ENCODE results near the gene PXYLP1.

PXYLP1 gene

DNA sequence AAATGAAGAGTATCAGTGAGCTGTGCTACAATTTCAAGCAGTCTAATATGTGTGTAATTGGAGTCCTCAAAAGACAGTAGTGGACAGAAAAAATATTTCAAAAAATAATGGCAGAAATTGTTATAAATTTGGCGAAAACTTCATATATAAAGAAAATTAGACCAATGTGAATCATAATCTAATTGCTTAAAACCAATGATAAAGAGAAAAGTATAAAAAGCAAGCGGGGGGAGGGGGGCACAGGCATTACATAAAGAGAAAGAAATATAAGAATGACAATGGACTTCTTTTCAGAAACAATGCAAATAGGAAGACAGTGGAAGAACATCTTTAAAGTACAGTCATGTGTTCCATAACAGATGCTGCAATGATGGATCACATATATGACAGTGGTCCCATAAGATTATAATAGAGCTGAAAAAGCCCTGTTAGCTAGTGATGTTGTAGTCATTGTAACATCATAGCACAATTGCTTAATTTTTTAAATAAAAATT, 7.9 kb upstream of the PXYLP1 start:
- 0 out of 2 replicates have a peak, but pooled peaks cover 5% of the 10 kb centered on the region for H3K27me3 ChIP-seq (ENCODE audit: control insufficient read depth, low read length)
- H4K20me1 ChIP-seq (ENCODE audit: control insufficient read depth, insufficient read depth, low read depth, low read length) = no peaks in the 10 kb centered on the region
- H3K4me1 ChIP-seq (ENCODE audit: control insufficient read depth, low read length) = no peaks in the 10 kb centered on the region

GRCh38 chr3:141225939-141226338, 5.7 kb upstream of the PXYLP1 start:
- H3K27ac ChIP-seq (ENCODE audit: low read depth, low read length) = no peak overlapping the region
- no peaks in the 10 kb centered on the region for H3K79me2 ChIP-seq (ENCODE audit: control insufficient read depth, low read length)
- H3K36me3 ChIP-seq (ENCODE audit: control insufficient read depth, low read length) = no peaks in the 10 kb centered on the region
- H3K9me3 ChIP-seq (ENCODE audit: control insufficient read depth, insufficient read depth, low read length) = peaks cover 7% of the 10 kb centered on the region; the same call in 1 of the 2 replicates
- no peaks in the 10 kb centered on the region for H4K20me1 ChIP-seq (ENCODE audit: control insufficient read depth, insufficient read depth, low read depth, low read length)
- no peaks in the 10 kb centered on the region for H3K9me2 ChIP-seq (replicated peaks; ENCODE audit: control insufficient read depth, low read length)
- H3K4me3 ChIP-seq (ENCODE audit: low read length) = no peak overlapping the region
- H3K4me2 ChIP-seq (ENCODE audit: low read length) = no peak overlapping the region
- H3K4me1 ChIP-seq (ENCODE audit: control insufficient read depth, low read length) = peaks cover 7% of the 10 kb centered on the region
- no peak for TF ChIP-seq EZH2phosphoT487 (IDR thresholded peaks at IDR 0.05; ENCODE audit: borderline replicate concordance, low read length)
- TF ChIP-seq CTCF (IDR thresholded peaks at IDR 0.05; ENCODE audit: low read depth, low read length, poor library complexity, severe bottlenecking) = no peak
- H3F3A ChIP-seq (ENCODE audit: control insufficient read depth, insufficient read depth) = no peaks in the 10 kb centered on the region
- no peaks in the 10 kb centered on the region for H3K27me3 ChIP-seq (ENCODE audit: control insufficient read depth, low read length)

More for the DNA sequence above, 7.9 kb upstream of the PXYLP1 start:
- no peaks in the 10 kb centered on the region for H3F3A ChIP-seq (ENCODE audit: control insufficient read depth, insufficient read depth)
- TF ChIP-seq CTCF (IDR thresholded peaks at IDR 0.05; ENCODE audit: low read depth, low read length, poor library complexity, severe bottlenecking) = no peak
- TF ChIP-seq EZH2phosphoT487 (IDR thresholded peaks at IDR 0.05; ENCODE audit: borderline replicate concordance, low read length) = no peak
- no peak overlapping the region for H3K4me2 ChIP-seq (ENCODE audit: low read length)
- peaks cover 7% of the 10 kb centered on the region; the same call in 1 of the 2 replicates for H3K9me3 ChIP-seq (ENCODE audit: control insufficient read depth, insufficient read depth, low read length)
- no peak overlapping the region for H3K27ac ChIP-seq (ENCODE audit: low read depth, low read length)
- no peaks in the 10 kb centered on the region for H3K79me2 ChIP-seq (ENCODE audit: control insufficient read depth, low read length)
- H3K4me3 ChIP-seq (ENCODE audit: low read length) = no peak overlapping the region
- no peaks in the 10 kb centered on the region for H3K9me2 ChIP-seq (replicated peaks; ENCODE audit: control insufficient read depth, low read length)
- no peaks in the 10 kb centered on the region for H3K36me3 ChIP-seq (ENCODE audit: control insufficient read depth, low read length)

GRCh38 chr3:141227216-141227615, 4.4 kb upstream of the PXYLP1 start:
- no peak overlapping the region for H3K27ac ChIP-seq (ENCODE audit: low read depth, low read length)
- H3K4me1 ChIP-seq (ENCODE audit: control insufficient read depth, low read length) = peaks cover 9% of the 10 kb centered on the region
- H3K9me2 ChIP-seq (replicated peaks; ENCODE audit: control insufficient read depth, low read length) = no peaks in the 10 kb centered on the region

More at GRCh38 chr3:141227216-141227615, 4.4 kb upstream of the PXYLP1 start:
- no peak overlapping the region for H3K4me3 ChIP-seq (ENCODE audit: low read length)
- TF ChIP-seq EZH2phosphoT487 (IDR thresholded peaks at IDR 0.05; ENCODE audit: borderline replicate concordance, low read length) (no peak), CTCF (IDR thresholded peaks at IDR 0.05; ENCODE audit: low read depth, low read length, poor library complexity, severe bottlenecking) (no peak)
- H3K4me2 ChIP-seq (ENCODE audit: low read length) = no peak overlapping the region
- no peaks in the 10 kb centered on the region for H3K36me3 ChIP-seq (ENCODE audit: control insufficient read depth, low read length)
- no peaks in the 10 kb centered on the region for H4K20me1 ChIP-seq (ENCODE audit: control insufficient read depth, insufficient read depth, low read depth, low read length)
- peaks cover 7% of the 10 kb centered on the region; the same call in 1 of the 2 replicates for H3K9me3 ChIP-seq (ENCODE audit: control insufficient read depth, insufficient read depth, low read length)
- H3F3A ChIP-seq (ENCODE audit: control insufficient read depth, insufficient read depth) = no peaks in the 10 kb centered on the region
- peaks cover 3% of the 10 kb centered on the region for H3K27me3 ChIP-seq (ENCODE audit: control insufficient read depth, low read length)
- H3K79me2 ChIP-seq (ENCODE audit: control insufficient read depth, low read length) = no peaks in the 10 kb centered on the region
